Choroid plexus epithelial cell (primary cell): ENCODE results near the gene EVA1B.
A peak's percentile ranks its signal among the peaks of the same experiment; 100 is the strongest.

Experiments
- DNase-seq: peaks from one replicate; pipeline ENCODE4 v3.0.0-alpha.2; 2010; ENCODE audit warnings: low read depth
- H3K4me3 ChIP-seq: 2 replicates; pipeline ENCODE4 v1.5.1; 2011; ENCODE audit warnings: low read depth, mild to moderate bottlenecking, control low read depth, low read length, moderate library complexity
- TF ChIP-seq, protein P1 (sequence below): conservative IDR thresholded peaks from 2 replicates; pipeline ENCODE4 v1.5.1; 2011; ENCODE audit warnings: low read depth, mild to moderate bottlenecking, control low read depth, inconsistent platforms, low read length, moderate library complexity

EVA1B gene

GRCh38 chr1:36346741-36347370 lies 23.4 kb upstream of the EVA1B start:
- H3K4me3 ChIP-seq: no peak overlapping the region
- no peak for DNase-seq
- TF ChIP-seq, protein P1, sequence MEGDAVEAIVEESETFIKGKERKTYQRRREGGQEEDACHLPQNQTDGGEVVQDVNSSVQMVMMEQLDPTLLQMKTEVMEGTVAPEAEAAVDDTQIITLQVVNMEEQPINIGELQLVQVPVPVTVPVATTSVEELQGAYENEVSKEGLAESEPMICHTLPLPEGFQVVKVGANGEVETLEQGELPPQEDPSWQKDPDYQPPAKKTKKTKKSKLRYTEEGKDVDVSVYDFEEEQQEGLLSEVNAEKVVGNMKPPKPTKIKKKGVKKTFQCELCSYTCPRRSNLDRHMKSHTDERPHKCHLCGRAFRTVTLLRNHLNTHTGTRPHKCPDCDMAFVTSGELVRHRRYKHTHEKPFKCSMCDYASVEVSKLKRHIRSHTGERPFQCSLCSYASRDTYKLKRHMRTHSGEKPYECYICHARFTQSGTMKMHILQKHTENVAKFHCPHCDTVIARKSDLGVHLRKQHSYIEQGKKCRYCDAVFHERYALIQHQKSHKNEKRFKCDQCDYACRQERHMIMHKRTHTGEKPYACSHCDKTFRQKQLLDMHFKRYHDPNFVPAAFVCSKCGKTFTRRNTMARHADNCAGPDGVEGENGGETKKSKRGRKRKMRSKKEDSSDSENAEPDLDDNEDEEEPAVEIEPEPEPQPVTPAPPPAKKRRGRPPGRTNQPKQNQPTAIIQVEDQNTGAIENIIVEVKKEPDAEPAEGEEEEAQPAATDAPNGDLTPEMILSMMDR: no peak

DNA sequence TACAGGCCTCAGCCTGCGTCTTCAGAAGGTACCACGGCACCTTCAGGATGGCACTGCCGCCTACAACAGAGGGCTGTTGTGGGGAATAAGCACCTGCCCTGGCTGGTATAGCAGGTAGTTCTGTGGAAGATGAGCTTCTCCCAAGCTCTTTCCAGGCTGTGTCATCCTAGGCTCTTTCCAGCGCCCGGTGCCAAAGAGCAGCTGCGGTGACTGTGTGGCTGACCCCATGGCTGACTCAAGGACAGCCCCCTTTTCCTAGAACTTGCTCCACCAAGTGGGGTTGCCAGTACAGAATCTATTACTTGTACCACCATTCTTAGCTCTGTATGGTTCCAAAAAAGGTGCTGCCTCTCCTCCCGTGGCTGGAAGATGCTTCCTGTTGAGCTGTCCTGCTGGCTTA lies 21.9 kb upstream of the EVA1B start:
- no peak for DNase-seq
- no peak overlapping the region for H3K4me3 ChIP-seq
- TF ChIP-seq, protein P1: no peak

GRCh38 chr1:36344395-36344680 lies 20.9 kb upstream of the EVA1B start:
- TF ChIP-seq, protein P1: no peak

DNA sequence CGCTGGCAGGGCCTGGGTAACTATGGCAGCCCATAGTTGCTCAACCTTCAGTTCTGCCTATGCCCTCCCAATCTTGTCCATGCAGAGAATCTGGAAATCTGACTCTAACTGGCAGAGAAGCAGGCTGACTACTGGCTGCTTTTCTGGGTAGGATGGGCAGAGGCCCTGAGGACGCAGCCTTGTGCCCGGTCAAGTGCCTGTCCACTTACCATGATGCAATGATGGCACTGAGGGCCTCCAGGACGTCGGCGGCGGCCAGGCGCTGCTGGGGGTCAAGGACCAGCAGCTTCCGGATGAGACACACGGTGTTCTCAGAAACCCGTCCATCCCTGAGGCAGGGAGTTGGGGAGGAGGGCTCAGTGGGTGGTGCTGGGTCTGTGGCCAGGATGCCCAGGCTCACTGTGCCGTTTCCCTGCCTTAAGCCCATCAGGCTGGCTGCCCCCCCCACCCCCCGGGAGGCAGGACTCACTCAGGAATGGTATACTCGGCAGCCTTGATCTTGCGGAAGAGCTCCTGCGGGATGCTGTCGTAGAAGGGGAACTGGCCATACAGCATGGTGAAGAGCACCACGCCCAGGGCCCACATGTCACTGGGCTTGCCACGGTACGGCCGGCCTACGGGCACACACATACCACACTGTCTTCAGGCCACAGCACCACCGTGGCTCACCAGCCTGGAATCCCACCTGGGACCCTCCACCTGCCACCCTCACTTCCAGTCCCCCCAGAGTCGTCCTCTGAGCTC lies 20.4 kb upstream of the EVA1B start:
- TF ChIP-seq, protein P1: no peak
- DNase-seq: no peak

More at GRCh38 chr1:36344395-36344680, 20.9 kb upstream of the EVA1B start:
- H3K4me3 ChIP-seq: no peak overlapping the region
- DNase-seq: no peak

GRCh38 chr1:36342426-36343185 lies 19.2 kb upstream of the EVA1B start:
- peak; percentile 61 for DNase-seq

More for the DNA sequence above, 20.4 kb upstream of the EVA1B start:
- no peak overlapping the region for H3K4me3 ChIP-seq

DNA sequence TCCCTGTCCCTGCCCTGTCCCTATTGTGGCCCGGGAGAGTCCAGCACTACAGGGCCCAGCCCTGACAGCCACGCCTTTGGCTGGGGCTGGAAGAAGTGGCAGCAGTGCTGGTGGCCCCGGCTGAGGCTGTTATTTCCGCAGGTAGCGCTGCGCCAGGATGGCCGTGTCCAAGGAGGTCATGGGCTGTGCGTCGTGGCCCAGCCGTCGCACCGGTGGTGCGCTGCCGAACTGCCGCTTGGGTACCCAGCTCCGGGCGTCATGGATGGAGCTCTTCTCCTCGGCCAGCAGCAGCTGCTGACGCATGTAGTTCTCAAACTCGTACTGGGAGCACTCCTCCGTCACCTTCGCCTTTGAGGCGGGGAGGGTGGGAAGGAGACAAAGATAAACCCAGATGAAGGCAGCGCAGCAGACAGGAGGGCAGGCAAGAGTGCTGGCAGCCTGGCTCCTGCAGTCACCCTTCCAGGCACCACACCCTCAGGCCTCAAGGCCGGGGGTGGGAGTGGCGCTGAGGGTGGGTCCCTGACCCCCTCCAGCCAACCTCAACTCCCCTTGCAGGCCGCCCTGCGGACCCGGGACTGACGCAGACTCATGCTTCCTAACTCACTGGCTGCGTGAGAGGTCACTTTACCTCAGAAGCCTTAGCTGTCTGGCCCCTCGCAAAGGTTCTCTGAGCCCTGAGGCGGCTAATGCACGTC lies 18.3 kb upstream of the EVA1B start:
- no peak for DNase-seq
- TF ChIP-seq, protein P1: no peak

More at GRCh38 chr1:36342426-36343185, 19.2 kb upstream of the EVA1B start:
- no peak overlapping the region for H3K4me3 ChIP-seq
- TF ChIP-seq, protein P1: peak; percentile 77

More for the DNA sequence above, 18.3 kb upstream of the EVA1B start:
- no peak overlapping the region for H3K4me3 ChIP-seq
